ENCODE data around the gene TRMT61A. TPM values are rescaled to one million over a fixed set of nuclear protein-coding genes. Genes with fewer than 3 reads are reported as not detected.

The TRMT61A gene
- 10 to 100 TPM in 2 of 4 donors, 1 to 10 TPM in 2; 3.6 to 26.5 (median 8.7) TPM for total RNA-seq

GRCh38 chr14:103528587-103529382 lies at the start of gene TRMT61A:
Gene TRMT61A, plus strand, starts transcription at chr14:103529196. Its CDS starts 783 bp downstream, at chr14:103529979.
- intact Hi-C loops (cut with DNase I; ENCODE audit: low total_unique reads): no loop called here
- Histone ChIP-seq H3K9me3 (no peaks in the 10 kb centered on the region), H3K36me3 (no peaks in the 10 kb centered on the region), H3K27ac (peak within 1 kb of the TSS; percentile 88 to 96), H3K27me3 (no peaks in the 10 kb centered on the region), H3K4me1 (peaks cover 0 to 25% of the 10 kb centered on the region in 2 donors), H3K4me3 (peak within 1 kb of the TSS; percentile 68 to 93)
- DNase-seq: peak; percentile 89 to 90
- TF ChIP-seq POLR2A (IDR thresholded peaks at IDR 0.05): peak in 1 of 2 donors; percentile 49
- TF ChIP-seq, protein P1, sequence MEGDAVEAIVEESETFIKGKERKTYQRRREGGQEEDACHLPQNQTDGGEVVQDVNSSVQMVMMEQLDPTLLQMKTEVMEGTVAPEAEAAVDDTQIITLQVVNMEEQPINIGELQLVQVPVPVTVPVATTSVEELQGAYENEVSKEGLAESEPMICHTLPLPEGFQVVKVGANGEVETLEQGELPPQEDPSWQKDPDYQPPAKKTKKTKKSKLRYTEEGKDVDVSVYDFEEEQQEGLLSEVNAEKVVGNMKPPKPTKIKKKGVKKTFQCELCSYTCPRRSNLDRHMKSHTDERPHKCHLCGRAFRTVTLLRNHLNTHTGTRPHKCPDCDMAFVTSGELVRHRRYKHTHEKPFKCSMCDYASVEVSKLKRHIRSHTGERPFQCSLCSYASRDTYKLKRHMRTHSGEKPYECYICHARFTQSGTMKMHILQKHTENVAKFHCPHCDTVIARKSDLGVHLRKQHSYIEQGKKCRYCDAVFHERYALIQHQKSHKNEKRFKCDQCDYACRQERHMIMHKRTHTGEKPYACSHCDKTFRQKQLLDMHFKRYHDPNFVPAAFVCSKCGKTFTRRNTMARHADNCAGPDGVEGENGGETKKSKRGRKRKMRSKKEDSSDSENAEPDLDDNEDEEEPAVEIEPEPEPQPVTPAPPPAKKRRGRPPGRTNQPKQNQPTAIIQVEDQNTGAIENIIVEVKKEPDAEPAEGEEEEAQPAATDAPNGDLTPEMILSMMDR (IDR thresholded peaks at IDR 0.05): no peak

GRCh38 chr14:103480595-103480994 lies 48.4 kb upstream of the TRMT61A start:
- no peak overlapping the region for H3K4me3 ChIP-seq
- H3K27ac ChIP-seq: no peak overlapping the region
- no peaks in the 10 kb centered on the region for H3K27me3 ChIP-seq
- intact Hi-C loops (cut with DNase I; ENCODE audit: low total_unique reads): no loop called here
- no peaks in the 10 kb centered on the region for H3K9me3 ChIP-seq
- TF ChIP-seq, protein P1 (IDR thresholded peaks at IDR 0.05): no peak
- no peak for TF ChIP-seq POLR2A (IDR thresholded peaks at IDR 0.05)
- DNase-seq: no peak
- no peaks in the 10 kb centered on the region for H3K4me1 ChIP-seq
- H3K36me3 ChIP-seq: no peaks in the 10 kb centered on the region

- no peaks in the 10 kb centered on the region for H3K4me1 ChIP-seq
- no peak overlapping the region for H3K4me3 ChIP-seq
- no peak for DNase-seq
- H3K27ac ChIP-seq: no peak overlapping the region
- TF ChIP-seq POLR2A (IDR thresholded peaks at IDR 0.05): no peak
- TF ChIP-seq, protein P1 (IDR thresholded peaks at IDR 0.05): no peak
- H3K9me3 ChIP-seq: no peaks in the 10 kb centered on the region
- intact Hi-C loops (cut with DNase I; ENCODE audit: low total_unique reads): no loop called here
- no peaks in the 10 kb centered on the region for H3K27me3 ChIP-seq
- H3K36me3 ChIP-seq: no peaks in the 10 kb centered on the region
These were observed 45.4 kb upstream of the TRMT61A start for GRCh38 chr14:103483600-103483999.

- DNase-seq: no peak
- H3K4me1 ChIP-seq: no peaks in the 10 kb centered on the region
- no peaks in the 10 kb centered on the region for H3K9me3 ChIP-seq
- H3K27me3 ChIP-seq: no peaks in the 10 kb centered on the region
- intact Hi-C loops (cut with DNase I; ENCODE audit: low total_unique reads): no loop called here
- no peak overlapping the region for H3K27ac ChIP-seq
- H3K4me3 ChIP-seq: no peak overlapping the region
- no peak for TF ChIP-seq POLR2A (IDR thresholded peaks at IDR 0.05)
- TF ChIP-seq, protein P1 (IDR thresholded peaks at IDR 0.05): no peak
- H3K36me3 ChIP-seq: no peaks in the 10 kb centered on the region
These were observed 43.5 kb upstream of the TRMT61A start for GRCh38 chr14:103485504-103485903.

DNA sequence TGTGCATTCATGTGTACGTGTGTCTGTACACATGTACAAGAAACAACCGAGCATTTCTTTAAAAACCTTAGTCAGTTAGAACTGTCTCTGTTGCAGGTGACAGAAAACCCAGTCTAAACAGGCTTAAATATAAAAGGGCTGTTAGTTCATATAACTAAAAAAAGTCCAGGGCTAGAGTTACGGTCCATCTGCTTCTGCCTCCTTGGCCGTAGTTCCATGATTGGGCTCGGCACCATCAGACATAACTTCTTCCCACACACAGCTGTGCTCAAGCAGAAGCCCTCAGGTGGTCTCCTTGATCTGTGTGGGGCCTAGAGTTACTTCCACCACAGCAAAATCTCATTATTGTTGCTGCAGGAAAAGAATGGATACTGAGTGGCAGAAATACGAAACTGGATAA lies 40.9 kb upstream of the TRMT61A start:
- no peak overlapping the region for H3K27ac ChIP-seq
- no peaks in the 10 kb centered on the region for H3K27me3 ChIP-seq
- H3K4me3 ChIP-seq: no peak overlapping the region
- intact Hi-C loops (cut with DNase I; ENCODE audit: low total_unique reads): no loop called here
- H3K9me3 ChIP-seq: no peaks in the 10 kb centered on the region
- no peaks in the 10 kb centered on the region for H3K4me1 ChIP-seq
- no peak for DNase-seq
- H3K36me3 ChIP-seq: no peaks in the 10 kb centered on the region
- TF ChIP-seq POLR2A (IDR thresholded peaks at IDR 0.05): no peak
- TF ChIP-seq, protein P1 (IDR thresholded peaks at IDR 0.05): no peak
